Mesenteric fat pad (tissue), 1 donor: ENCODE results near the gene OR2T8. TPM values are rescaled to one million over a fixed set of nuclear protein-coding genes. Genes with fewer than 3 reads are reported as not detected.

Experiments
- DNase-seq: peaks from one replicate; pipeline ENCODE4 v3.0.0-alpha.2; 2020; ENCODE audit warnings: low spot score
- total RNA-seq: library from RNA; stranded (reverse); fragmentation: NEBNext Ultra II Directional; extraction: Animal tissue kit (Norgen Biotek cat#: 25700); gene quantifications from one replicate; pipeline ENCODE4 v1.2.1, GENCODE V29; 2021
- donor health status: DM: yes; HTN: yes; CAD: no.

Gene OR2T8
- total RNA-seq, 1 donor from 2014 or later = not detected

DNA sequence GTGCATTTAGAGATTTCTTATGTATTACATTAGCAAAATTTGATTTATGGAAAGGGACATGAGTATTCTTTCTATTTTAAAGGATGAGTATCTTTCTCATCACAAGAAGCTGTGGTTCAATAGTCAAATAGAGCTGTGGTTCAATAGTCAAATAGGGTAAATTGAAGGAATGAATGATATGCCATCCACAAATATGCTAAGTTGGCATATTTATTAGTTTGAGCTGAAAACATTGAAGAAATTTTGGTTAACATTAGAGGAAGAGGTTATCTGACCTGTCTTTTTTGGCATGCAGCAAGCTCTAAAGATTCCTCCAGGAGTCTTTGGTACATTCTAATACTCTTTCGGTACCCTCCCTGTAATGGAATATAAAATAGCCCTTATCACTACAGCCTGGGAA is 33.4 kb downstream of the OR2T8 start:
- DNase-seq = no peak

DNA sequence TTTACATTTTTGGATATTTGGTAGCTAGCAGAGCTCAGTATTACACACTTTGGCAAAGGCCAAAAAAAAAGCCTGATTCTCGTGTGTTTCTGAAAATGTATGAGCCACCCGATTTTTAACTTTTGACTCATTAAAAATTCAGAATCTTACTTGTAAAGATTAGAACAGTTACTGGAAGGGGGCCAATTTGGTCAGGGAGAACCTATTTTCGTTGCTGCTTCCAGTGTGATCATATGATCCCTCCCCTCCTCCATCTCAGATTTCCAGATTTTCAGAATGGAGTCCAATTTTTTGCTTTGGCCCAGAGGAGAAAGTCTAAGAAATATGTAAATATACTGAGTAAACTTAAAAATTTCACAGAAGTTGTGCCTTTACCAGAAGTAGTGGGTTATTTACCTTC is 41.7 kb downstream of the OR2T8 start:
- no peak for DNase-seq

DNA sequence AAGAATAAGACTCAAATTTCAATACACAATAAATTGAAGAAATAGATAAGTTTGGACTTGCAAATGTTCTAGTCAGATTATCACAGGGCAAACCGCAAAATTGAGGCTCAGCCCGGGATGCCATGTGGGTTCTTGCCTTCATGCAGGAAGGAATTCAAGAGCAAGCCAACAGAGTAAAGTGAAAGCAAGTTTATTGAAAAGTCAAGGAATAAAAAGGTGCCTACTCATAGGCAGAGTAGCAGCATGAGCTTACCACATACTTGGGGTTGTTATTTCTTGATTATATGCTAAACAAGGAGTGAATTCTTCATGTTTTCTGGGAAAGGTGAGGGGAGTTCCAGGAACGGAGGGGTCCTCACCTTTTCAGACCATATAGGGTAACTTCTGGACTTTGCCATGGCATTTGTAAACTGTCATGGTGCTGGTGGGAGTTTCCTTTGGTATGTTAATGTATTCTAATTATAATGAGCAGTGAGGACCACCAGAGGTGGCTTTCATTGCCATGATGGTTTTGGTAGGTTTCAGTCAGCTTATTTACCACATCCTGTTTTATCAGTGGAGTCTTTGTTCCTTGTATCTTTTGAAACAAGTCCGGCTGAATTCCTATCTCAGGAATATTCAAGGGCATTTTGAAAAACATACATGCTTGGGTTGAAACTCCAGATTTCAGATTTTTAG is 43.0 kb downstream of the OR2T8 start:
- DNase-seq = no peak

- no peak for DNase-seq
These were observed 44.9 kb downstream of the OR2T8 start, which contains the start of gene OR2AK2 for GRCh38 chr1:247964933-247965332. OR2AK2 (plus strand) TSS chr1:247965233; CDS start chr1:247965377, 144 bp downstream.

- no peak for DNase-seq
These were observed 46.6 kb downstream of the OR2T8 start for GRCh38 chr1:247966532-247967204.

Other genes starting within 250 kb of the OR2T8 start
- gene OR13G1, start 240.5 kb upstream of the OR2T8 start, total RNA-seq = not detected
- gene OR6F1, start 203.6 kb upstream of the OR2T8 start, total RNA-seq = not detected
- gene OR14K1, start 181.6 kb upstream of the OR2T8 start, total RNA-seq = not detected
- not detected for gene OR14A2, start 172.1 kb upstream of the OR2T8 start, total RNA-seq
- not detected for gene OR1C1, start 159.7 kb upstream of the OR2T8 start, total RNA-seq
- not detected for gene OR14A16, start 96.1 kb upstream of the OR2T8 start, total RNA-seq
- gene OR11L1, start 78.4 kb upstream of the OR2T8 start, total RNA-seq = not detected
- 0.96 TPM for gene TRIM58, start 63.1 kb upstream of the OR2T8 start, total RNA-seq
- not detected for gene OR2W3, start 24.7 kb upstream of the OR2T8 start, total RNA-seq
- gene OR2AJ1, start 4.6 kb downstream of the OR2T8 start, total RNA-seq = not detected
- gene OR2L8, start 28.6 kb downstream of the OR2T8 start, total RNA-seq = not detected
- gene OR2AK2, start 45.0 kb downstream of the OR2T8 start, total RNA-seq = not detected
- not detected for gene OR2L5, start 93.4 kb downstream of the OR2T8 start, total RNA-seq
- gene OR2L2, start 109.8 kb downstream of the OR2T8 start, total RNA-seq = 0.10 TPM
- gene OR2L3, start 126.6 kb downstream of the OR2T8 start, total RNA-seq = not detected
- gene OR2L13, start 174.9 kb downstream of the OR2T8 start, total RNA-seq = not detected
- gene OR2M5, start 224.9 kb downstream of the OR2T8 start, total RNA-seq = not detected